Measurements from ENCODE around the gene DUSP7.

DUSP7 gene

DNA sequence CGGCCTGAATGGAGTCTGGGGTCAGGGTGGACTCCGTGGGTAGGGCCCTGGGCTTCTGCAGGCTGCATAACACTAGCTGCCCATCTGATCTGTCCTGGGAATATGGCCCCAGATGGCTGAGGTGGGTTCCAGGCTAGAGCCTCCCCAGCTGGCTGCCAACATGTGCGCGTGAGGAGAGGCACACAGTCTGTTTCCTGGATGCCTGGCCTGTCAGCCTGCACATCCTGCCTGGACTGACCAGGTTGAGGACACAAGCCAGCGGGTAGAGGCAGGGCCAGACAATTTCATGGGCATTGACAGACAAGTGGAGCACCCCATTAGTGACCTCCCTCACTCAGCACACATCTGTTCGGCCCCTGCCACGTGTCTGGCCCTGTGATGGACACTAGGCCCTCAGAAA is 30.9 kb downstream of the DUSP7 start:
- TF ChIP-seq, protein P1, sequence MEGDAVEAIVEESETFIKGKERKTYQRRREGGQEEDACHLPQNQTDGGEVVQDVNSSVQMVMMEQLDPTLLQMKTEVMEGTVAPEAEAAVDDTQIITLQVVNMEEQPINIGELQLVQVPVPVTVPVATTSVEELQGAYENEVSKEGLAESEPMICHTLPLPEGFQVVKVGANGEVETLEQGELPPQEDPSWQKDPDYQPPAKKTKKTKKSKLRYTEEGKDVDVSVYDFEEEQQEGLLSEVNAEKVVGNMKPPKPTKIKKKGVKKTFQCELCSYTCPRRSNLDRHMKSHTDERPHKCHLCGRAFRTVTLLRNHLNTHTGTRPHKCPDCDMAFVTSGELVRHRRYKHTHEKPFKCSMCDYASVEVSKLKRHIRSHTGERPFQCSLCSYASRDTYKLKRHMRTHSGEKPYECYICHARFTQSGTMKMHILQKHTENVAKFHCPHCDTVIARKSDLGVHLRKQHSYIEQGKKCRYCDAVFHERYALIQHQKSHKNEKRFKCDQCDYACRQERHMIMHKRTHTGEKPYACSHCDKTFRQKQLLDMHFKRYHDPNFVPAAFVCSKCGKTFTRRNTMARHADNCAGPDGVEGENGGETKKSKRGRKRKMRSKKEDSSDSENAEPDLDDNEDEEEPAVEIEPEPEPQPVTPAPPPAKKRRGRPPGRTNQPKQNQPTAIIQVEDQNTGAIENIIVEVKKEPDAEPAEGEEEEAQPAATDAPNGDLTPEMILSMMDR (IDR thresholded peaks at IDR 0.05) = no peak

DNA sequence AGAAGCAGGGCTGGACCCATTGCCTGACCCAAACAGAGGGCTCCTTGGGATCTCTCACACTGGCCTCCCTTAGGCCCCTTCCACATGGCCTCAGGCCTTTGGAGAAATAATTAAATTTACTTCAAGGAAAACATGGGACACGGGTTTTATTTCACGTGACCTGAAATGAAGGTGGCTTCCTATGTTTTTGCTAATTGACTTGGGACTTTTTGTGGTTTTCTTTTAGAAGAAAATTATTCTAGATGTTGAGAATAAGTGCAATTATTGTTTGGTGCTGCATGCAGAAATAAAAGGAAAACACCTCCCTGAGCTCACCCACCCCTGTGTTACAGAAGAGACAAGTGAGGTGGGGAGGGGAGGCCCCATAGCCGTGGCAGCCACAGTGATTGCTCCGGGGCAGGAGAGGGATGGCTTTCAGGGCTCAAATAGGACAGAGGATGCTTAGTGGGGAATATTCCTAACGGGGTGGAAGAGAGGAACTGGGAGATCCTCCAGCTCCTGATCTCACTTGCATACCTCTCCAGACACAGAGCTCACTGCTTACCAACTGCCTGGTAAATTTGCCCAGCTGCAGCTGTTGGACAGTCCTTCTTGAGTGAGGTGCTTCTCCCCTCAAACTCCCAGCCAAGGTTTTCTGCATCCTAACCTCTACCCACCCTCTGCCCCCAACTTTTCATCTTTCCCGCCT is 31.5 kb downstream of the DUSP7 start:
- TF ChIP-seq, protein P1 (IDR thresholded peaks at IDR 0.05) = no peak

DNA sequence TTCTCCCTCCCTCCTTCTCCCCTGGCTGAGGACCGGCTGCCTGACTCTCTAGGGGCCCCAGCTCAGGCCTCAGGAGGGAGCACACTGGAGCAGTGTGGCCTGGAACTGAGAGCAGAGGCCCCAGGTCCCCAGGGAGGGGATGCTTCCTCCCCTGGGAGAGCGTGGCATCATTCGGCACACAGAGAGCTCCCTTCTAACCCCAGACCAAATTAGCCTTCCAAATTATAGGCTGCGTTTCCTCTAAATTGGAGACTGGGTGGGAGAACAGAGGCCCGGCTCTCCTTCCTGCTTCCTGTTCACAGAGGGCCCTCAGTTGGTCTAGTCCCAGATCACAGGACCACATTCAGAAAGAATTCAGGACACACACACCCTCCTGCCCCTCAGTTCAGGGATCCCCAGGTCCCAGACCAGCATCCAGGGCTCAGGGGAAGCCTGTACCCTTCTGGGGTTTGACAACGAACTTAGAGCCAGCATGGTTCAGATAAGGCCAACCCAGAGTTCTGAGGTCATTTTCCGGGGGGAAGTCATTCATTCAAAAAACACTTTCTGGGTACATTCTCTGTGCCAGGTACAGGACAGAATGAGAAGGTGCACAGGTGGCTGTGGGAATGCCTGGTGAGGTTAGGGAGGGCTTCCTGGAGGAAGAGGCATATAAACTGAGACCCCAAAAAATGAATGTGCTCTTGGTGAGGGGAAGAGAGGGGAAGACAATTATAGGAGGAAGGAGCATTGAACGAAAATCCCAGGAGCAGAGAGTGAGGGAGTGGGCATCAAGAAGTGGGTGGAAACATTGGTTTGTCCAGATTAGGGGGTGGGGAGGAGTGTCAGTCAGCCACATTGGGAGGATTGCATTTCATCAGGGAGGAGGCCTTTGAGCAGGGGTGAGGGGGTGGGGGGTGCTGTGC is 32.3 kb downstream of the DUSP7 start:
- TF ChIP-seq, protein P1 (IDR thresholded peaks at IDR 0.05) = no peak

DNA sequence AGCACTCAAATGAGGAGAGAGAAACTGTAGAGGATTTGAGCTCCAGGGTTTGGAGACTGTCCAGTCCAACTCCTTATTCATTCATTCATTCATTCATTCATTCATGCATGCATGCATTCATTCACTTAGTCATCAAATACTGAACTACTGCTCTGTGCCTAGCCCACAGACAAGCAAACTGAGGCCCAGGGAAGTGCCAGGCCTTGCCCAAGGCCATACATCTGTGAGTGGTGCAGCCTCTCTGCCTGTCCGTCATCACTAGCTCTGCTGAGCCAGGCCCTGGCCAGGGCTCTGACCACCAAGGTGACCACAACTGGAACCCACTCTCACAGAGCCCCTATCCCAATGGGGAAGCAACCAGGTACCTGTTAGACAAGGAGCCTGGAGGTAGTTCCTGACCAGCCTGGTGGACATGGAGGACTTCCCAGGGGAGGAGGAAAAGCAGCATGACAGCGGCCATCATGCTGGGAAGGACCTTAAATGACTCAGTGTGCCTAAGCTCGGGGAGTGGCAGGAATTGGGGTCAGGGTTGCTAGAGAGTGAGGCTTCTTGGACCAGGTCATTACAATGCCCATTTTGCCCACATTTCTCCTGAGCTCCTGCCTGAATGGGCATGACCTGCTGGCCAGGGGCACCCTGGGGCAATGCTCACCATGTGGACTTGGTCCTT is 33.1 kb downstream of the DUSP7 start:
- TF ChIP-seq, protein P1 (IDR thresholded peaks at IDR 0.05) = no peak

DNA sequence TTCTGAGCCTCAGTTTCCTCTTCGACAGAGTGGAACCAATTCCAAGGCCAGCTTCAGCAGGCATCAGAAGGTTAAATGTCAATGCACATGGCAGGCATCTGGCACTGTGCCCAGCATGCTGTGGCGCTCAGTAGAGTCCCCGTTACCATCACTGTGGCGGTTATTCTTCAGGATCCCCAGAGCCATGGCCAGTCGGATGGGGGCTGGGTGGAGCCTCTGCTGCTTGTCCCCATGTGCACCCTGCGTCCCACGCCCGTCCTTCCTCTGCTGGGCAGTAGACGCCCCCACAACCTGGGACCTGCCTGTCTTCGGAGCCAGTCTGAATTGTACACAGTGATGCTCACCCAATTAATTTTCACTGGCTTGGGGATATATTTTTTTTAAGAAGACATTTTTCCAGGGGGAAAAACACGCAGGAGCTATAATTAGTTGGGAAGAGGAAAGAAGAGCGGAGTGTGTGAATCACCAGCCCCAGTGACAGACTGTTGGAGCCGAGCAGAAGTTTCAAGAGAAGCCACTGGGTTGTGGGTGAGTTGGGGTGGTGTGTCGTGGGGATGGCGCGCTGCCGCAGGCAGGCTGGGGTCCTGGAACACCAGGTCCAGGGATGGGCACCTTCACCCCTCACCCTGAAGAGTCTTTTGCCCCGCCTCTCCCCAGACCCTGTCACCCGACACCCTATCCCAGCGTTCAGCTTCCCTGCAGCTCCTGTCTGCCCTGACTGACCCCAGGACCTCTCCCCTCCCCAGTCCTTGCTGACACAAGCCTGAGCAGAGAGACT is 33.9 kb downstream of the DUSP7 start:
- TF ChIP-seq, protein P1 (IDR thresholded peaks at IDR 0.05) = no peak

DNA sequence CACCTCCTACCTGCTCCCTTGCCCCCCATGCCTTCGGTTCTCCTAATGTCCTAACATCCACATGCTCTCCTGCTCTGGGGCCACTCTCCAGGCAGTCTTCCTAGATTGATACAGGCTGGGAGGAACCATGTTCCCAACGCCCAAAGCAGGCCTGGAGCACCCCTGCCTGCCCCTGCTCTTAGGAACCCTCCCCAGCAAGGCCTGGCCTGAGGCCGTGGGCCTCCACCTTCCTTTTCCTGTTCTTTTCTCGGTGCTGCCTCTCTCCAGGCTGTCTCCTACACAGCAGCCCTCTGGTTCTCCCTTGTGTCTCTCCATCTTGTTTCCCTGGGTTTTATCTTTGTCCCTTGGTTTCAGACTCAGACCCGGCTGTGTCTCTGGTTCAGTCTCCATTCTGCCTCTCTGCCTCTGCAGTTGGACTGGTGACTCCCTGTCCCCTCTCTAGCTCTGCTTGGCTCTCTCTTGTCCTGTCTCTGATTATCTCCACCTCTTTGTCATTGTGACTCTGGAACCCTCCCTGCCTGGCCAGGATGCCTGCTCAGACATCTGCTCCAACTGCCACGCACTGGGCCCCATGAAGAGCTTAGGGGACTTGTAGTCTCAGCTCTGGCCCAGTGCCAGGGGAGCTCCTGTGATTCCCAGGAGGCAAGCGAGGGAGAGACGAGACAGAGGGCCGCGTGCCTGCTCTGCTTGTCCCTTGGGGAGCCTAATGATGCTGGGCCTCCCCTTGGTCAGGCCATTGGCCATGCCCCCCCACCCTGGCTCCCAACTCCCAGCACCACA is 34.7 kb downstream of the DUSP7 start:
- TF ChIP-seq, protein P1 (IDR thresholded peaks at IDR 0.05) = no peak

Measured in LNCAP (cell line).